Activated naive CD8-positive, alpha-beta T cell treated with anti-CD3 and anti-CD28 coated beads, Interleukin-2, amount 50 U/mL, for 24 hours (primary cell): ENCODE measurements around the gene GAB2.
"Not testable (repeated sequence)": the region's sequence is repeated elsewhere in the genome, so short reads cannot be mapped to it uniquely, and the experiment has no call there.

Source experiments
- ATAC-seq: fragments of 150-1000 bp; cut with Tn5 transposase; one replicate; pipeline ENCODE4 v1.10.0; 2021
- DNase-seq: peaks from one replicate; pipeline ENCODE4 v3.0.0; 2021
- H3K27ac Mint-ChIP-seq: one replicate; pipeline ENCODE4 v1.8.0; 2021; ENCODE audit warnings: mild to moderate bottlenecking, mixed read lengths
- H3K27me3 Mint-ChIP-seq: one replicate; pipeline ENCODE4 v1.8.0; 2021; ENCODE audit warnings: mixed read lengths
- H3K36me3 Mint-ChIP-seq: one replicate; pipeline ENCODE4 v1.8.0; 2021; ENCODE audit warnings: low read depth, mixed read lengths
- H3K4me1 Mint-ChIP-seq: one replicate; pipeline ENCODE4 v1.8.0; 2021; ENCODE audit warnings: mixed read lengths
- H3K4me3 Mint-ChIP-seq: one replicate; pipeline ENCODE4 v1.8.0; 2021; ENCODE audit warnings: mild to moderate bottlenecking, moderate library complexity, mixed read lengths
- H3K9me3 Mint-ChIP-seq: one replicate; pipeline ENCODE4 v1.8.0; 2021; ENCODE audit warnings: mixed read lengths

The GAB2 gene

DNA sequence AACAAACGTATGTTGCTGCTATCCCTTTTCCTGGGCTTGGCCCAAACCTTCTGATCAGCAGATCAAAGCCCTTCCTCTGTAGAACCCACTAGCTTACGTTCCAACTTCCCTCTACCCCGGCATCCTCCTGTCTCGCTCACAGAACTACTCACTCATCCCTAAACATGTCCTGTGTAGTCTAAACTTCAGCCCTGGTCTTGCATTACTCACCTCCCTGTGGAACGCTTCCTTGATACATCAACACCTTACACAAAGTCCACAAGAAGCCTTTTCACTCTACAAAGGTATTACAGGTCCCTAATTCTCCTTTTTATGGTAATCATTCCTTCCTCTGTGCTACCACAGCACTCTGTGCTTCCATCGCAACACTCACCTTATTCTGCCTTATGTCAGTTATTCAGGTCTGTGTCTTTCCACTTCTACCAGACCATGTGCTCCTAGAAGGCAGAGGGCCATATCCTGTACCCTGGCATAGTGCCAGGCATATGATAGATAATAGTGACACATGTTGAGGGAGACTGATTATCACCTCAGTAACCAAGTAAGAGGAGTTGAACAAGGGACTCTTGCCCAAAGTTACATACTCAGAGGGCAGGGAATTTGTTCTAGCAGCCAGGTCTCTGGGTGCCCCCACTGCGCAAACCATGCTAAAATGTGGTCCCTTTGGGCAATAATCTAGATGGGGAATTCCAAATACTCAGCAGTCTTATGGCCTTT, 187.3 kb downstream of the GAB2 start:
- peaks cover under 1% of the 10 kb centered on the region for H3K27me3 Mint-ChIP-seq
- H3K4me1 Mint-ChIP-seq: peaks cover 8% of the 10 kb centered on the region
- H3K4me3 Mint-ChIP-seq: no peak overlapping the region
- H3K9me3 Mint-ChIP-seq: no peaks in the 10 kb centered on the region
- ATAC-seq (no peak), DNase-seq (no peak)
- no peaks in the 10 kb centered on the region for H3K36me3 Mint-ChIP-seq
- no peak overlapping the region for H3K27ac Mint-ChIP-seq

DNA sequence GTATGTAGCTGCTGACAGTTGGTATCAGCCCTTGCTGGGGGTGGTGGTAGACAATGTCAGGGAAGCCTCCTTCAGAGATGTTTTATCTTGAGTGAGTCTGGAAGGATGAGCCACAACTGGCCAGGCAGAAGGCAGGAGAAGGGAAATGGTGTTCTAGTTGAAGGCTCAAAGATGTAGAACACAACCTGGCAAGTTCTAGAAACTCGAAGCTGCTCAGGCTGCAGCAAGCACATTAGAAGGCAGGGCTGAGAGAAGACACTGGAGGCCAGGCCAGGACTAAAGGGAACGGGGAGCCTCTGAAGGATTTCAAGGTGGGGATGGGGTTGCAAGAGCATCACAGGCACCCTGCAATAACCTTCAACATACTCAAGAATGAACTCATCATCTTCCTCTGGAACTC, 188.5 kb downstream of the GAB2 start:
- no peak overlapping the region for H3K4me3 Mint-ChIP-seq
- ATAC-seq (no peak), DNase-seq (no peak)
- peaks cover 8% of the 10 kb centered on the region for H3K4me1 Mint-ChIP-seq
- no peak overlapping the region for H3K27ac Mint-ChIP-seq
- H3K36me3 Mint-ChIP-seq: no peaks in the 10 kb centered on the region
- no peaks in the 10 kb centered on the region for H3K9me3 Mint-ChIP-seq
- H3K27me3 Mint-ChIP-seq: no peaks in the 10 kb centered on the region

DNA sequence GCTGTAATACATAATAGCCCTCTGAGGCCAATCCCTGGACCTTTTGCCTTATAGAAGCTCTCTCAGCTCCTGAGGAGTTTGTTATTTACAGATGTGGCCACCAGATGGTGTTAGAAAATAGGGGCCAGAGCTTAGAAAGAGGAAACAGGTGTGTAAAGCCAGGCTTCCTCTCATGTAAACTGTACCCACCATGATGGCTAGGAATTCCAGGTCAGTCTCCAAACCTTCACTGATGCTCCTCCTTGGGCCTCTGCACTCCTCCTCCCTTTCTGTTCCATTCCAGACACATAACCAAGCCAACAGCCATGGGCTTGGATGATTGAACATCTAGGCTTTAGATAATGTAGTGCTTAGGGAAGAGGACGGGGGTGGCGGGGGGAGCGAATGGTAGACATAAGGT, 189.2 kb downstream of the GAB2 start:
- ATAC-seq (no peak), DNase-seq (no peak)
- no peaks in the 10 kb centered on the region for H3K36me3 Mint-ChIP-seq
- H3K4me3 Mint-ChIP-seq: no peak overlapping the region
- H3K9me3 Mint-ChIP-seq: no peaks in the 10 kb centered on the region
- H3K4me1 Mint-ChIP-seq: peaks cover 12% of the 10 kb centered on the region
- no peak overlapping the region for H3K27ac Mint-ChIP-seq
- no peaks in the 10 kb centered on the region for H3K27me3 Mint-ChIP-seq

DNA sequence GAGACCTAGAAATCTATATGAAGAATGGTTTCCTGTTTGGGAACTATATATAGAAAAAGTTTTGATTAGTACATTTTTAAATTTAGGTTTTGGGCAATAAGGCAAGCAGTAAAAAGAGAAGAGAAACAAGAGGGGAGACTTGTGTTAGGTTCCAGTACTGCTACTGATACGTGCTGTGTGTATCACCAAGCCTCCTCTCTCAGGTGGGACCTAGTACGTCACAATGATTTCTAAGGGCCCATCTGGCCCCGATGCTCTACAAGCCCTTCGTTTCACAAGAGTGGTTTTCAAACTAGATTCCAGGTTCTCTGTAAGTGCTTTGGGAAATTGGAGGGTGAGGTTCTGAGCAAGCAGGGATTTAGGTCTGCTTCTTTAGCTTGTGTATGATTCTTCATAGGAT, 189.7 kb downstream of the GAB2 start:
- Mint-ChIP-seq H3K4me3 (no peak overlapping the region), H3K4me1 (peaks cover 14% of the 10 kb centered on the region), H3K27me3 (no peaks in the 10 kb centered on the region), H3K36me3 (no peaks in the 10 kb centered on the region), H3K27ac (no peak overlapping the region), H3K9me3 (no peaks in the 10 kb centered on the region)
- DNase-seq (no peak), ATAC-seq (no peak)

DNA sequence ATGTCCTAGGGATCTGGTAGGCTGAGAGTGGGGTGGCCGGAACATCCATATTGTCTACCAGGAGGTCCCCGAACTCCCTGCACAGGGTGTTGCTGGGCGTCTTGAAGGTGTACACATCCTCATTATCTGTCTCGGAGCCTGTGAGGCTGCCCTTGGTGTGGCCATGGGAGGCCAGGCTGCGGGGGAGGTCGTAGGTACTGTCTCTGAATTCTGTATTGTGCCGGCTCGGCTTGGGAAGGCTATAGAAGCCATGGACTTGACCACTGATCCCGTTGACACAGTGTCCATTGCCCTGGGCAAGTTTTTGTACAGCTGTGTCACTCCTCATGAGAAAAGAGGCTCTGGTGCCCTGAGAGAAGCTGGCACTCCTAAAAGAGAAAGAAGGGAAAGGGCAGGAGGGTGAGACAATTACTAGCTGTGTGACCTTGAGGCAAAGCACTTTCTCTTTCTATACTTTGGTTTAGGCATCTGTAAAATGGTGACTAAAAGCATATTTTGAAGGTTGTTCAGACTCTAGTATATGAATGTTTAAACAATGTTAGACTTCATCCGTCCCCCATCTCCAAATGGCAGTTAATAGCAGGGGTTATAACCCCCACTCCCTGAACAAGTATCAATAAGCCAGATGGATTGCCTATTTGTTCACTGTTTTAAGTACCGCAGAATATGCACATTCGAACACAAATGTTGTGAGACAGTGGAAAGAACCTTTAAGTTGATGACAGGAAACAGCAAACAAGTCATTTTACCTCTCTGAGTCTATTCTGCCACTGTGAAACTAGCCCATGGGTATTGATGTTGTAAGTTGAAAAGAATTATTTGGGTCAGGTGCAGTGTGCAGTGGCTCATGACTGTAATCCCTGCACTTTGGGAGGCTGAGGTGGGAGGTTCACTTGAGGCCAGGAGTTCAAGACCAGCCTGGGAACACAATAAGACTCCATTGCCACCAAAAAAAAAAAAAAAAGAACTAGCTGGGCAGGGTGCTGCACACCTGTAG, 190.6 kb downstream of the GAB2 start:
- H3K27ac Mint-ChIP-seq: no peak overlapping the region
- H3K27me3 Mint-ChIP-seq: no peaks in the 10 kb centered on the region
- peak; percentile 41 for ATAC-seq
- no peaks in the 10 kb centered on the region for H3K9me3 Mint-ChIP-seq
- H3K36me3 Mint-ChIP-seq: no peaks in the 10 kb centered on the region
- no peak overlapping the region for H3K4me3 Mint-ChIP-seq
- DNase-seq: no peak
- peaks cover 14% of the 10 kb centered on the region for H3K4me1 Mint-ChIP-seq

DNA sequence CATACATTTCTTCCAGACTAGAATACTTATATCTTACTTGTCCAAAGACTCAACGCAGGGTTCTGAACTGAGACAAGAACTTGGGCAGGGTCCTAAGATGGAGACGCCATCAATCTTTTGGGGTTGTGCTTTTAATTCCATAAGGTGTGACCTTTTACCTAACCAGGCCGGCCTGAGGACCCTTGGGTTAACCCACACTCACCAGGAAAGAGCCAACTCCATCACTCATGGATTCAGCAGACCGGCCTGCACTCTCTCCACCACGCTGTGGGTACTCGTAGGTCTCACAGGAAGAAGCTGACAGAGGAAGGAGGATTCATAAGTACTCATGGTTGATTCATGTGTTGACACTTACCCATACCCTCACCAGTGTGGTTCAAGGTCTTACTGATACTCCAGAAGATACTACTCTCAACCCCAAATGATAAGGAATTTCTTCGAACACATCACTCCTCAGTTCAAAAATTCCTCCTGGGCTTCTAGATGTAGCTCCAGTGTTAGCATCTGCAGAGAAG, 192.7 kb downstream of the GAB2 start:
- Mint-ChIP-seq H3K4me3 (no peak overlapping the region), H3K36me3 (no peaks in the 10 kb centered on the region), H3K4me1 (peaks cover 21% of the 10 kb centered on the region), H3K27me3 (no peaks in the 10 kb centered on the region), H3K27ac (no peak overlapping the region), H3K9me3 (no peaks in the 10 kb centered on the region)
- no peak for ATAC-seq
- DNase-seq: no peak

DNA sequence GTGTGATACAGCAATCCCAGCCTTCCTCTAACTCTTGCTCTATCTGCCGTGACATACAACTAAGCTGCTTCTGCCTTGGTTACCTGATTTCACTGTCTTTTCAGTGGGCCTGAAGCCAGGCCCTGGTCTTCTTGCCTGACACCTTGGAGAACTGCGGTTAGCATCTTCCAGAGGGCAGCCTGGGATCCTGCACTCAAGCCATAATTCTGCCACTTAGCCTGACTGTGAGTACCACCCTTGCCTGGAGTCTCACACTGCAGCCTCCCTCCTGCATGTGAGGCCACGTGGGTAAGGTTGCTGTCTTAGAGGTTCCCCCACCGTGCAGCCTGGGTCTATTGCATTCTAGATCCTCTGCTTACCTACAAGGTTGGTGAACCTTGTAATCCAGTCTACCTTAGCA, 193.1 kb downstream of the GAB2 start:
- Mint-ChIP-seq H3K27ac (no peak overlapping the region), H3K4me1 (peaks cover 21% of the 10 kb centered on the region), H3K9me3 (no peaks in the 10 kb centered on the region), H3K36me3 (no peaks in the 10 kb centered on the region), H3K27me3 (no peaks in the 10 kb centered on the region), H3K4me3 (no peak overlapping the region)
- no peak for DNase-seq
- ATAC-seq: no peak

DNA sequence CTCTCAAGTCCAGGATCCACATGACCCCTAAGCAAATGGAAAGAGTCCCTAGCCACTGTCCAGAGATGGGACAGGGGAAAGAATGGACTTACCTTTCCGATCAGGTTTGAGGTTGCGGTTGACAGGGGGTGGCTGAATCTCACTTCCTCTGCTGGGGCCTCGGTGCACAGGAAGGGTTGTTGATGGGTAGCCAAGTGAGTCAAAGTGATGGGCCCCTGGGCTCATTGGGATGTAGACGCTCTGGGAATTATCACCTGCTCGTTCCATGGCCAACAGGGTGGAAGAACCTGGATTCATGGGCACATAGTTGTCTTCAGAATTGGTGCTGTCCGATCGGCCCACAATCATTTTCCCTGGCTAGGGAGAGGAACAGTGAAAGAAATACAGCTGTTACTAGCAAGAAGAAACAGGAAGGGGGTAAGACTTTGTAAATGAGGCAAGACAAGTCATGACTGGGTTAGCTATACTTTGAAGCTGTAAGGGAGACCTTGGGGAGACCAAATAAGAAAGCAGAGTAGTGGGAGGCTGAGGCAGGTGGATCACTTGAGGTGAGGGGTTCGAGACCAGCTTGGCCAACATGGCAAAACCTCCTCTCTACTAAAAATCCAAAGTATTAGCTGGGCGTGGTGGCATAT, 194.2 kb downstream of the GAB2 start:
- Mint-ChIP-seq H3K9me3 (no peaks in the 10 kb centered on the region), H3K36me3 (peaks cover 2% of the 10 kb centered on the region), H3K27ac (no peak overlapping the region), H3K27me3 (no peaks in the 10 kb centered on the region), H3K4me3 (no peak overlapping the region), H3K4me1 (peaks cover 21% of the 10 kb centered on the region)
- DNase-seq (no peak), ATAC-seq (no peak)

DNA sequence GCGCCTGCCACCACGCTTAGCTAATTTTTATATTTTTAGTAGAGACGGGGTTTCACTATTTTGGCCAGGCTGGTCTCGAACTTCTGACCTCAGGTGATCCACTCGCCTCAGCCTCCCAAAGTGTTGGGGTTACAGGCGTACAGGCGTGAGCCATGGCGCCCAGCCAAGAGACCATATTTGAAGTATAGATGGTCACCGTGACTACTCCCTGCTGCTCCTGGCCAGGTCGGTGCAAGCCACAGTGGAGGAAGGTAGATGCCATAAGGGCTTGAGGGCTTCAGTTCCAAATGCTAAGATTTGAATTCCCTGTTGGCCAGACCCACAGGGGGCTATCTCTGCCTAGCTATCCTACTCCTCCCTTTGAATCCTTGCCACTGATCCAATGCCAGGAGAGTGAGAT, 194.9 kb downstream of the GAB2 start:
- ATAC-seq, H3K27me3 Mint-ChIP-seq, H3K9me3 Mint-ChIP-seq, DNase-seq, H3K4me3 Mint-ChIP-seq, H3K36me3 Mint-ChIP-seq, H3K27ac Mint-ChIP-seq: not testable (repeated sequence)
- peaks cover 17% of the 10 kb centered on the region for H3K4me1 Mint-ChIP-seq

DNA sequence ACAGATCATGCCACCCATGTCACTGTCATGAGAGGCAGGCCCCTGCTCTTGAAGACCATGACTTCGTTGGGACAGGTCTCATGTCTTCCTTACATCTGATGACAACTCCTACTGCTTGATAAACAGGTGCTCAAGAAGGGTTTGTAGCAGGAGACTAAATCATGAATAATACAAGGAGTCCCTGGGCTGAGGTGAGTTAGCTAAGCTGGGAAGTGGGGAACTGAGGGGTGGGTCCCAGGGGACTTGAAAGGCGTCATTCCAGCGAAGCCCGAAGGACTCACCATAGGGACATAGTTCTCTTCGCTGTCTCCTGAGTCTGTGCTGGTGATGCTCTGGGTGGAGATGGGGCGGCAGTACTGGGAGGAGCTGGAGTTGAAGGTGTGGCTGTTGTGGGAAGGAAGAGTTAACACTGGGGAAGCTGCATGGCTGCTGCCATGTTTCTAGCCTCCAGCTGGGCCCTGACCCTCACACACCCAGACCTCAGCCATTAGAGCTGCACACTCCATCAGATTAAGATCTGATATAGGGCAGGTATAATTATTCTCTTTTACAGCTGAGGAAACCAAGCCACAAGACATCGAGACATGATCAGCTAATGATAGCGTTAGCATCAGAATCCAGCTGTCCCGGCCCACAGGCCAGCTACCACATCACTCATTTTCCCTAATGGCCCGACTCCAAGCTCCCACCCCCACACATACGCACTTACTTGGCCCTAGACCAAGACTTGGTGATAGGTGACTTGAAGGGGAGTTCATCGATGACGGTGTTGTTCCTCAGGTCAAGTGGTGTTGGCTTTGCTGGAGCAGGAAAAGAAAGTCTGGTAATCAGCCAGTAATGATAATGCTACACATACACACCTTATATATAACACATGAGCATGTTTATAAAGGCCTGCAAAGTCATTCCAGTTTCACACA, 196.0 kb downstream of the GAB2 start:
- Mint-ChIP-seq H3K36me3 (peaks cover 2% of the 10 kb centered on the region), H3K27ac (no peak overlapping the region), H3K9me3 (no peaks in the 10 kb centered on the region), H3K4me1 (peaks cover 14% of the 10 kb centered on the region), H3K4me3 (no peak overlapping the region), H3K27me3 (no peaks in the 10 kb centered on the region)
- ATAC-seq: no peak
- no peak for DNase-seq

DNA sequence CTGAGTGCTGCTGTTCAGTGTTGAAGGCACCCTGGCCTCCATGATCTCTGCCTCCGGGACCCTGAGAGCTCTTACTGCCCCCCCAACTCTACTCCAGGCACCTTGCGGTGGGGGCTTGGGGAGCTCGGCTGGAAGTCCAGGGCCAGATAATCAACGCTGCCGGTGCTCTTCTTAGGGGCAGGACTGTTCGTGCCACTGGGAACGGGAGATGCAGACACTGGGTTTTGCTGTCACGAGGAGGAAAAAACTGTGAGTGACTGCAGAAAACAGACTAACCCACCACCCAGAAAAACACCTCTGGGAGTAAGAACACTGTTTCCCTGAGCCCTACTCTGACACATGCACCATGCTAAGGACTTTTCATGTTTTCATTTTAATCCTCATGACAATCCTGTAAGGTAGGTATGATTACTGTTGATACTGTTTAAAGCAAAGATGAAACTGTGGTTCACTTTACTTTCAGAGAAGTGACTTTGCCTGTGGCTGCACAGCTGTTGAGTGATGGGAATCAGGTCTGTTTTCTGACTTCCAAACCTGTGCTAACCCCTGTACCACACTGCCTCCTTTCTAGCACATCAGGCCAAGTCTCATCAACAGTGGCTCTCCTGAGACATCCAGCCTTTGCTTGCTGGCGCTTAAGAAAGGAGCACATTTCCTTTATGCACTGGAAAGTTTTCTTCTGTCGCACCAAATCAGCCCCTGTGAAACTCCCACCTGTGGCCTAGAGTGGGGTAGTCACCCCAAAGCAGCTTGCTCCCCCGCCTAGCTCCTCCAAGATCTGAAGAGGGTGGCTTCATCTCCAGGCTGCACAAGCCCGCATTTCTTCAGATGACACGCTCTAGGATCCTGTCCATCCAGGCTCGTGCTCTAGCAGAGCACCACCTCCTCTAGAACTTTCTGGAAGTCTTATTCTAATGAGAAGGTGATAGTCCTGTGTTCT, 197.1 kb downstream of the GAB2 start:
- no peak overlapping the region for H3K27ac Mint-ChIP-seq
- H3K36me3 Mint-ChIP-seq: peaks cover 2% of the 10 kb centered on the region
- ATAC-seq: peak; percentile 9
- no peak for DNase-seq
- no peaks in the 10 kb centered on the region for H3K27me3 Mint-ChIP-seq
- H3K4me3 Mint-ChIP-seq: no peak overlapping the region
- H3K9me3 Mint-ChIP-seq: no peaks in the 10 kb centered on the region
- H3K4me1 Mint-ChIP-seq: peaks cover 13% of the 10 kb centered on the region

DNA sequence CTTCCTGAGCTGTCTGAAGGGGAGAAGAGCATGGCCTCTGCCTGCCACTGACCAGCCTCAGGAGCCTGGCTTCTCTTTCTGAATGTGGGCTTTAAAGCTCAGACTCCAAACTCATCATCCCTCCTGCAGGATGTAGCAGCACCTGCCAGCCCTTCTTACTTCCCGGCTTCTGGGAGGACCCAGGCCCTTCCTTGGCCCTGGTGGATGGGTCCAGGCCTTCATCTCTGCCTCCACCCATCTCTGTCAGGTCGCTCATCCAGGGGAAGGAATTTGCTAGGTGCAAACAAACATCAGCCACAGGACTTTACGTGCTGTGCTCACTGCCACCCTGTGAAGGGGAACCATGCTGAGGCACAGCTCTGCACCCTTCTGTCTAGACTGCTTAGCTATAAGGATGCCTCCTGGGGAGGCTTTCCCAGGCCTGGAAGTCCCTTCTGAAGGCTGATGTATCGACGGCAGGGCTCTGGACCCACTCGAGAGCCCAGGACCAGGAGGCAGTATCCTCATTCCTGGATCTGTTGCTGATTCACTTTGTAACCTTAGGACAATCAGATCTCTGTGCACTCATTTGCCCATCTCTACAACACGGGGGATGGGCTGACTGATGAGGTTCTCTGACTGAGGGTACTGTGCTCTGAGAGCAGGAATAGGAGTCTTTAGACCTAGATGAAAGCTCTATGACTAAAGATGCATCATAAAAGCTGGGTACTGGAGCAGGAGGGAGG, 198.0 kb downstream of the GAB2 start:
- no peaks in the 10 kb centered on the region for H3K27me3 Mint-ChIP-seq
- ATAC-seq (no peak), DNase-seq (no peak)

More for the DNA sequence above, 198.0 kb downstream of the GAB2 start:
- Mint-ChIP-seq H3K9me3 (no peaks in the 10 kb centered on the region), H3K27ac (no peak overlapping the region), H3K4me1 (peaks cover 13% of the 10 kb centered on the region), H3K36me3 (peaks cover 2% of the 10 kb centered on the region), H3K4me3 (no peak overlapping the region)
